Ascending aorta (tissue), 2 donors: Measurements from ENCODE around the gene CGREF1. TPM values are rescaled to one million over a fixed set of nuclear protein-coding genes. Genes with fewer than 3 reads are reported as not detected.
"Not testable (repeated sequence)": the region's sequence is repeated elsewhere in the genome, so short reads cannot be mapped to it uniquely, and the experiment has no call there.

ENCODE experiments used
- DNase-seq, 2 donors: peaks; one replicate each; pipeline ENCODE4 v3.0.0-alpha.2; 2019; ENCODE audit warnings: low spot score in 2 of 2
- H3K27ac ChIP-seq, 2 donors: fragments of 200-600 bp; sonication (generic); one replicate each; pipeline ENCODE4 v1.5.1; 2016 to 2017; ENCODE audit warnings: mild to moderate bottlenecking in 1 of 2
- H3K27me3 ChIP-seq: fragments of 200-600 bp; sonication (generic); one replicate; pipeline ENCODE4 v1.5.1; 2017
- H3K36me3 ChIP-seq, 2 donors: fragments of 200-600 bp; sonication (generic); one replicate each; pipeline ENCODE4 v1.5.1; 2016
- H3K4me1 ChIP-seq, 2 donors: fragments of 200-600 bp; sonication (generic); one replicate each; pipeline ENCODE4 v1.5.1; 2016 to 2017; ENCODE audit warnings: mild to moderate bottlenecking in 1 of 2
- H3K4me3 ChIP-seq, 2 donors: fragments of 200-600 bp; sonication (generic); one replicate each; pipeline ENCODE4 v1.5.1; 2016 to 2017; ENCODE audit warnings: mild to moderate bottlenecking in 1 of 2
- H3K9me3 ChIP-seq, 2 donors: fragments of 200-600 bp; sonication (generic); one replicate each; pipeline ENCODE4 v1.5.1; 2016
- intact Hi-C: fragments of 100-400 bp; cut with DNase I; formaldehyde crosslinking; loops from one replicate; pipeline ENCODE4 v1.15.1; 2023
- total RNA-seq: library from RNA; depleted of rRNA; stranded (reverse); fragments of >200 nt; gene quantifications from one replicate; pipeline ENCODE4 v1.1.0, GENCODE V29; 2016
- TF ChIP-seq, protein P1 (sequence below), 3 experiments: fragments of 200-600 bp in 2 of 3; fragments of 450-650 bp in 1 of 3; sonication (generic) in 2 of 3; IDR thresholded peaks; one replicate each; pipeline ENCODE4 v1.5.1; 2016 to 2019; ENCODE audit warnings: antibody characterized with exemption in 3 of 3, mild to moderate bottlenecking in 1 of 3, moderate library complexity in 1 of 3

The CGREF1 gene
- total RNA-seq, 1 donor from 2014 or later, result 3.5 TPM

GRCh38 chr2:27125104-27125503, 6.2 kb upstream of the CGREF1 start:
- Histone ChIP-seq H3K9me3 (no peaks in the 10 kb centered on the region), H3K4me1 (no peaks in the 10 kb centered on the region), H3K4me3 (no peak overlapping the region), H3K36me3 (peaks cover 0 to 6% of the 10 kb centered on the region in 2 donors), H3K27ac (no peak overlapping the region), H3K27me3 (no peaks in the 10 kb centered on the region)
- TF ChIP-seq, protein P1, sequence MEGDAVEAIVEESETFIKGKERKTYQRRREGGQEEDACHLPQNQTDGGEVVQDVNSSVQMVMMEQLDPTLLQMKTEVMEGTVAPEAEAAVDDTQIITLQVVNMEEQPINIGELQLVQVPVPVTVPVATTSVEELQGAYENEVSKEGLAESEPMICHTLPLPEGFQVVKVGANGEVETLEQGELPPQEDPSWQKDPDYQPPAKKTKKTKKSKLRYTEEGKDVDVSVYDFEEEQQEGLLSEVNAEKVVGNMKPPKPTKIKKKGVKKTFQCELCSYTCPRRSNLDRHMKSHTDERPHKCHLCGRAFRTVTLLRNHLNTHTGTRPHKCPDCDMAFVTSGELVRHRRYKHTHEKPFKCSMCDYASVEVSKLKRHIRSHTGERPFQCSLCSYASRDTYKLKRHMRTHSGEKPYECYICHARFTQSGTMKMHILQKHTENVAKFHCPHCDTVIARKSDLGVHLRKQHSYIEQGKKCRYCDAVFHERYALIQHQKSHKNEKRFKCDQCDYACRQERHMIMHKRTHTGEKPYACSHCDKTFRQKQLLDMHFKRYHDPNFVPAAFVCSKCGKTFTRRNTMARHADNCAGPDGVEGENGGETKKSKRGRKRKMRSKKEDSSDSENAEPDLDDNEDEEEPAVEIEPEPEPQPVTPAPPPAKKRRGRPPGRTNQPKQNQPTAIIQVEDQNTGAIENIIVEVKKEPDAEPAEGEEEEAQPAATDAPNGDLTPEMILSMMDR (IDR thresholded peaks at IDR 0.05), result no peak
- intact Hi-C loops, result no loop called here
- DNase-seq, result no peak

DNA sequence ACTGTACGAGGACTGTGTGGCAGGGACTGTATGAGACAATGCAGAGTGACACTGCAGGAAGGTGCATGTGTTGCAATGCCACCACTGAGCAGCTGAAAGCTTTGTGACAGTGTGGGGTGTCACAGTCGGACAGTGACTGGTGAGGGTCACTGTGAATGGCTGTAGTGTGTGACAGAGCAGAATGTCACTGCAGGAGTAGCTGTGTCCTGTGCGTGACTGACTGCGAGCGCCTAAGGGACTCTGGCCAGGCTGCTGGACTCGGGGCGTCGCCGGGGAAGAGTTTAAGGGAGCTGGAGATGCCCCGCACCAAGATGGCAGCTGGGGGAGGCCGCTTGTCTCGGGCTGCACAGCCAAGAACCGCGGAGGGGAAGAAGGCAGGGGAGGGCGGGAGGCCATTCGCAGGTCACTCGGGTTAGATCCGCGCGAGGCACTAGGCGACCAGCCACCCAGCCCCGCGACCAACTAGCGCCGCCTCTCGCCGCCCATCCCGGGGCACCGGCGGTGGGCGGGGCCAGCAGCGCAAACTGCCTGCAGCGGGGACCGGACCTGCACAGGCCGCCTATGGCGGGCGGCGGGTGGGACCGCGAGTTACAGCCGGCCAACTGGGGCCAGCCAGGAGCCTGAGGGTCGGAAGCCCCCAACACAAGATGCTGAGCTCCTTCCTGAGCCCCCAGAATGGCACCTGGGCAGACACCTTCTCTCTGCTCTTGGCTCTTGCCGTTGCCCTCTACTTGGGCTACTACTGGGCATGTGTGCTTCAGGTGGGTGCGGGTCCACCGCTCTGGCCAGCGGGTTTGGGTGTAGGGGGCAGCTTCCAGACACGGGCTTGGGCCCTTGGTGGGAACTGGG, 4.6 kb upstream of the CGREF1 start, which contains the start of gene ABHD1:
ABHD1 (plus strand) TSS at position 514 of the 849 bp plus-strand sequence; CDS start at position 648, 134 bp downstream.
- peaks cover under 1 to 2% of the 10 kb centered on the region in 2 donors for H3K4me1 ChIP-seq
- peak within 1 kb of the TSS; percentile 56 to 66 for H3K4me3 ChIP-seq
- peak in 1 of 2 donors; percentile 79 for DNase-seq
- no peaks in the 10 kb centered on the region for H3K9me3 ChIP-seq
- no peaks in the 10 kb centered on the region for H3K36me3 ChIP-seq
- no peaks in the 10 kb centered on the region for H3K27me3 ChIP-seq
- no peak within 1 kb of the TSS for H3K27ac ChIP-seq
- intact Hi-C loops, result no loop called here
- TF ChIP-seq, protein P1 (IDR thresholded peaks at IDR 0.05), result no peak

- no peak overlapping the region for H3K27ac ChIP-seq
- H3K9me3 ChIP-seq, result no peaks in the 10 kb centered on the region
- H3K27me3 ChIP-seq, result no peaks in the 10 kb centered on the region
- no peak for DNase-seq
- intact Hi-C loops, result no loop called here
- TF ChIP-seq, protein P1 (IDR thresholded peaks at IDR 0.05), result no peak
- no peaks in the 10 kb centered on the region for H3K36me3 ChIP-seq
- H3K4me1 ChIP-seq, result peaks cover 3 to 6% of the 10 kb centered on the region in 2 donors
- H3K4me3 ChIP-seq, result peak overlapping the region in 1 of 2 donors; percentile 66
Observed at GRCh38 chr2:27122791-27123190, 3.9 kb upstream of the CGREF1 start.

GRCh38 chr2:27121906-27122305, 3.0 kb upstream of the CGREF1 start:
- intact Hi-C loops, result no loop called here
- no peak for DNase-seq
- H3K4me3 ChIP-seq, result no peak overlapping the region
- no peaks in the 10 kb centered on the region for H3K27me3 ChIP-seq
- H3K27ac ChIP-seq, result no peak overlapping the region
- no peaks in the 10 kb centered on the region for H3K9me3 ChIP-seq
- TF ChIP-seq, protein P1 (IDR thresholded peaks at IDR 0.05), result no peak
- no peaks in the 10 kb centered on the region for H3K36me3 ChIP-seq
- peaks cover 3 to 6% of the 10 kb centered on the region in 2 donors for H3K4me1 ChIP-seq

DNA sequence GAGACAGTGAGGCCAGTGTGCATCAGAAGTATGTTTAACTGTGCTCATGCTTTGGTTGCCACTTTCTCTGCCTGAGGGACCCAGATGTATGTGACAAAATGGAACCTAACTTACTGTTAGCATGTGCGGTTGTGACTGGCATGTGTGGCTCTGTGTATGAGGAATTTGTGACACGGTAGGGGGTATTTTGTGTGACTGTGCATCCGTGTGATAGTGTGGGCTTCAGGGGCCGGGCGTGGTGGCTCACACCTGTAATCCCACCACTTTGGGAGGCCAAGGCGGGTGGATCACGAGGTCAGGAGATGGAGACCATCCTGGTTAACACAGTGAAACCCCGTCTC, 372 bp upstream of the CGREF1 start:
- H3K4me1 ChIP-seq, H3K27me3 ChIP-seq, DNase-seq, H3K9me3 ChIP-seq, H3K27ac ChIP-seq, intact Hi-C loops, H3K36me3 ChIP-seq: not testable (repeated sequence)
- H3K4me3 ChIP-seq, result peak overlapping the region; percentile 62 to 63

- Histone ChIP-seq H3K27ac (no peak overlapping the region), H3K27me3 (no peaks in the 10 kb centered on the region), H3K36me3 (no peaks in the 10 kb centered on the region), H3K9me3 (no peaks in the 10 kb centered on the region), H3K4me1 (peaks cover 3 to 6% of the 10 kb centered on the region in 2 donors), H3K4me3 (peak overlapping the region; percentile 62 to 63)
- TF ChIP-seq, protein P1 (IDR thresholded peaks at IDR 0.05), result no peak
- DNase-seq, result no peak
- intact Hi-C loops, result no loop called here
Observed at GRCh38 chr2:27117995-27118524, 868 bp downstream of the CGREF1 start.
